Endometrial microvascular endothelial cells (primary cell): ENCODE data around the gene VSIG2. TPM values are rescaled to one million over a fixed set of nuclear protein-coding genes. Genes with fewer than 3 reads are reported as not detected.
"Not testable (repeated sequence)": the region's sequence is repeated elsewhere in the genome, so short reads cannot be mapped to it uniquely, and the experiment has no call there.

Source experiments
- in situ Hi-C: cut with HindIII; loops from 2 replicates; pipeline ENCODE4 v1.10.0; 2017; ENCODE audit warnings: low sequenced_read_pairs, low pct_unique_long_range_greater_than_20kb; ENCODE audit errors: inconsistent ontology term
- total RNA-seq: library from RNA; depleted of rRNA; stranded (reverse); fragments of >200 nt; gene quantifications from one replicate; pipeline ENCODE4 v1.2.3, GENCODE V29; 2015; ENCODE audit errors: inconsistent ontology term

VSIG2 gene
- 0.46 TPM for total RNA-seq

GRCh38 chr11:124751741-124752470 is at the start of gene VSIG2:
Gene VSIG2 (minus strand): TSS chr11:124752255. CDS start chr11:124752137, 118 bp downstream.
- in situ Hi-C loops = no loop called here

- in situ Hi-C loops = no loop called here
These were observed 49.0 kb upstream of the VSIG2 start for GRCh38 chr11:124801014-124801413.

GRCh38 chr11:124800226-124800929 is 48.3 kb upstream of the VSIG2 start, which contains the start of gene MSANTD2:
Gene MSANTD2 (minus strand): TSS chr11:124800406. CDS start chr11:124800380, 26 bp downstream.
- in situ Hi-C loops = no loop called here

- in situ Hi-C loops = no loop called here
These were observed 47.5 kb upstream of the VSIG2 start for GRCh38 chr11:124799348-124800225.

GRCh38 chr11:124798991-124799347 is 46.9 kb upstream of the VSIG2 start:
- in situ Hi-C loops = no loop called here

- in situ Hi-C loops = no loop called here
These were observed 44.3 kb upstream of the VSIG2 start for GRCh38 chr11:124796312-124796711.

- in situ Hi-C loops = no loop called here
These were observed 41.6 kb upstream of the VSIG2 start for GRCh38 chr11:124793466-124794278.

- in situ Hi-C loops = no loop called here
These were observed 39.7 kb upstream of the VSIG2 start for GRCh38 chr11:124791626-124792341.

- in situ Hi-C loops = no loop called here
These were observed 36.5 kb upstream of the VSIG2 start for GRCh38 chr11:124788521-124788920.

- in situ Hi-C loops = no loop called here
These were observed 32.0 kb upstream of the VSIG2 start for GRCh38 chr11:124784051-124784450.

GRCh38 chr11:124783002-124783401 is 30.9 kb upstream of the VSIG2 start:
- in situ Hi-C loops = no loop called here

- in situ Hi-C loops = no loop called here
These were observed 27.5 kb upstream of the VSIG2 start for GRCh38 chr11:124779568-124779967.

GRCh38 chr11:124778281-124778680 is 26.2 kb upstream of the VSIG2 start:
- in situ Hi-C loops = no loop called here

GRCh38 chr11:124776865-124777645 is 25.0 kb upstream of the VSIG2 start:
- in situ Hi-C loops = no loop called here

GRCh38 chr11:124770959-124771358 is 18.9 kb upstream of the VSIG2 start:
- in situ Hi-C loops = not testable (repeated sequence)

GRCh38 chr11:124769806-124770774 is 18.0 kb upstream of the VSIG2 start:
- in situ Hi-C loops = no loop called here
